ENCODE data around the gene EDC3. TPM values are rescaled to one million over a fixed set of nuclear protein-coding genes. Genes with fewer than 3 reads are reported as not detected.

The EDC3 gene
- total and polyA plus RNA-seq, 7 donors = 7.8 to 24.1 (median 19.6) TPM

DNA sequence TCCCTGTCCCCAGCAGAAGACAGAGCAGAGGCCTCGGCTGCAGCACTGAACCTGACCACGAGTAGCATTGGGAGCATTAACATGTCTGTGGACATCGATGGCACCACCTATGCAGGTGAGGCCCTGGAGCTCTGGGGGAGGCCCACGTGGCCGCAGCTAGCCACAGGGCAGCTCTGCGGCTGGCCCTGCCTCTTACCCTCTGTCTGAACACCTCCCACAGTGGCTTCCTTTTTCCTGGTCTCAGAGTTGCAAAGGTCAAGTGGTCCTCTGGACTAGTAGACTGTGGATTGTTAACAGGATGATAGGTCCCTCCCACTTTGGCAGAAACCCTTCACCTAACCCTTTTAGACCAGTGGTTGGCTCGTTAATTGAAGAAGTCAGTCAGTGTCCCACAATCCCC lies 102.7 kb downstream of the EDC3 start:
- TF ChIP-seq, protein P1, sequence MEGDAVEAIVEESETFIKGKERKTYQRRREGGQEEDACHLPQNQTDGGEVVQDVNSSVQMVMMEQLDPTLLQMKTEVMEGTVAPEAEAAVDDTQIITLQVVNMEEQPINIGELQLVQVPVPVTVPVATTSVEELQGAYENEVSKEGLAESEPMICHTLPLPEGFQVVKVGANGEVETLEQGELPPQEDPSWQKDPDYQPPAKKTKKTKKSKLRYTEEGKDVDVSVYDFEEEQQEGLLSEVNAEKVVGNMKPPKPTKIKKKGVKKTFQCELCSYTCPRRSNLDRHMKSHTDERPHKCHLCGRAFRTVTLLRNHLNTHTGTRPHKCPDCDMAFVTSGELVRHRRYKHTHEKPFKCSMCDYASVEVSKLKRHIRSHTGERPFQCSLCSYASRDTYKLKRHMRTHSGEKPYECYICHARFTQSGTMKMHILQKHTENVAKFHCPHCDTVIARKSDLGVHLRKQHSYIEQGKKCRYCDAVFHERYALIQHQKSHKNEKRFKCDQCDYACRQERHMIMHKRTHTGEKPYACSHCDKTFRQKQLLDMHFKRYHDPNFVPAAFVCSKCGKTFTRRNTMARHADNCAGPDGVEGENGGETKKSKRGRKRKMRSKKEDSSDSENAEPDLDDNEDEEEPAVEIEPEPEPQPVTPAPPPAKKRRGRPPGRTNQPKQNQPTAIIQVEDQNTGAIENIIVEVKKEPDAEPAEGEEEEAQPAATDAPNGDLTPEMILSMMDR (IDR thresholded peaks at IDR 0.05) = no peak
- H3K36me3 ChIP-seq (ENCODE audit: insufficient read depth in 1 of 2, low read depth in 1 of 2) = peaks cover 0 to 49% of the 10 kb centered on the region in 2 donors
- H3K27me3 ChIP-seq (ENCODE audit: insufficient read depth in 3 of 3, low read length in 2 of 3) = no peaks in the 10 kb centered on the region
- ATAC-seq (no peak), DNase-seq (no peak)
- no peak overlapping the region for H3K27ac ChIP-seq
- intact Hi-C loops (cut with DNase I) = no loop called here
- 88 to 91% (median 91%) methylated on average over 7 of the region's 7 CpGs for WGBS, 3 donors
- no peaks in the 10 kb centered on the region for H3K9me3 ChIP-seq
- H3K4me1 ChIP-seq = no peaks in the 10 kb centered on the region
- H3K4me3 ChIP-seq = no peak overlapping the region

DNA sequence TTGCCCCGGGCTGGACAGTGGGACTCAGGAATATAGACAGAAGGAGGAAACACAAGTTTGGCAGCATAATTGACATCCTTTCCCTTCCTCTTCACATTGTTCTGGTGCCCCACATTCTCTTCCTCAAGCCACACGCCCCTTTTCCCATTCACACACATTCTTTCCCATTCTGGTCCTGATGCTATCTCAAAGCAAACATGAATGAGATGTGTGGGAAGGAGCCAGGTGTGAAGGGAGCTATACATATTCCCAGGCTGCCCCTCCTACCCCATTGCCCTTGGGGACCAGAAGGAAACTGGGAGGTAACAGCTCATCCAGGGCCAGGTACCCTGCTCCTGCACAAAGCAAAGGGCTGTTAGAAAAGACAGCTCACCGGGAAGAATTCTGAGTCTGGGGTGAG lies 103.6 kb downstream of the EDC3 start:
- no peak for ATAC-seq
- Histone ChIP-seq H3K4me1 (no peaks in the 10 kb centered on the region), H3K9me3 (no peaks in the 10 kb centered on the region), H3K4me3 (no peak overlapping the region), H3K27me3 (ENCODE audit: insufficient read depth in 3 of 3, low read length in 2 of 3) (no peaks in the 10 kb centered on the region), H3K36me3 (ENCODE audit: insufficient read depth in 1 of 2, low read depth in 1 of 2) (peaks cover 0 to 49% of the 10 kb centered on the region in 2 donors), H3K27ac (no peak overlapping the region)
- intact Hi-C loops (cut with DNase I) = no loop called here
- 78 to 79% (median 78%) methylated on average over 3 of the region's 3 CpGs for WGBS, 3 donors
- DNase-seq = no peak
- TF ChIP-seq, protein P1 (IDR thresholded peaks at IDR 0.05) = no peak

DNA sequence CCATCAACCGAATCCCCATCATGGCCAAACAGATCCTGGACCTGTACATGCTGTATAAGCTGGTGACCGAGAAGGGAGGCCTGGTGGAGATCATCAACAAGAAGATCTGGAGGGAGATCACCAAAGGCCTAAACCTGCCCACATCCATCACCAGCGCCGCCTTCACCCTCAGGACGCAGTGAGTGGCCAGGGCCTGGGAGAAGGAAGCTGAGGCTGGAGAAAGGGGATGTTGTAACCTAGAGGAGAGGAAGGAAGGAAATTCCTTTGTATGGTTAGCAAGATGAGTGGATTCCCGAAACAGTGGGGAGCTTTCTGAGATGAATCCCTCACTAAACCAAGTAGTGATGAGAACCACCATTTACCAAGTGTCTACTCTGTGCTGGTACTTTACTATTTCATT lies 106.0 kb downstream of the EDC3 start:
- intact Hi-C loops (cut with DNase I) = loop anchor here in 1 of 2 donors (5.0 kb wide), 1 partner anchor 38 kb away; no protein-coding TSS in a partner anchor
- no peak overlapping the region for H3K4me3 ChIP-seq
- 88 to 90% (median 90%) methylated on average over 6 of the region's 6 CpGs for WGBS, 3 donors
- H3K27me3 ChIP-seq (ENCODE audit: insufficient read depth in 3 of 3, low read length in 2 of 3) = no peaks in the 10 kb centered on the region
- ATAC-seq (no peak), DNase-seq (no peak)
- H3K27ac ChIP-seq = no peak overlapping the region
- TF ChIP-seq, protein P1 (IDR thresholded peaks at IDR 0.05) = no peak
- no peaks in the 10 kb centered on the region for H3K4me1 ChIP-seq
- H3K9me3 ChIP-seq = no peaks in the 10 kb centered on the region
- peaks cover 0 to 46% of the 10 kb centered on the region in 2 donors for H3K36me3 ChIP-seq (ENCODE audit: insufficient read depth in 1 of 2, low read depth in 1 of 2)

DNA sequence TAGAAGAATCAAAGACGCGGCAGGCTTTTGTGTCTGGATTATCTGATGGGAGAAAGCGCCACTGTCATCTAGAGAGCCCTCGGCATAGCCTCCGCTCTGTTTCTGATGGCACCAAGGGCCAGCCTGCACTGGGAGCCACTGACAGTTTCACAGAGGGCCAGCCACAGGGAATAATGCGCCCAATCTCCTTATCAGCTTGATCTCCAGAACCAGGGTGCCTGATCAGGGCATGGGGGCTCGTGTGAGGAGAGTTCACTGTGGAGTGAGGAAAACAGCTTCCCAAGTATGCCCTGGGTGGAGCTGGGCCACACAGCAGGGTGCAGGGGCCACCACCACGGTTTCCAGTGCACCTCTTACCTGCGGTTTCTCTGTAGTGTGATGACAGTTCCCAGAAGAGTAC lies 110.0 kb downstream of the EDC3 start:
- DNase-seq (no peak), ATAC-seq (no peak)
- H3K36me3 ChIP-seq (ENCODE audit: insufficient read depth in 1 of 2, low read depth in 1 of 2) = peaks cover 0 to 16% of the 10 kb centered on the region in 2 donors
- no peaks in the 10 kb centered on the region for H3K27me3 ChIP-seq (ENCODE audit: insufficient read depth in 3 of 3, low read length in 2 of 3)
- 89 to 94% (median 93%) methylated on average over 9 of the region's 9 CpGs for WGBS, 3 donors
- H3K27ac ChIP-seq = no peak overlapping the region
- intact Hi-C loops (cut with DNase I) = loop anchor here in 1 of 2 donors (5.0 kb wide), 1 partner anchor 34 kb away; no protein-coding TSS in a partner anchor
- TF ChIP-seq, protein P1 (IDR thresholded peaks at IDR 0.05) = no peak
- H3K4me3 ChIP-seq = no peak overlapping the region
- H3K9me3 ChIP-seq = no peaks in the 10 kb centered on the region
- H3K4me1 ChIP-seq = no peaks in the 10 kb centered on the region

GRCh38 chr15:74585191-74585590 lies 110.6 kb downstream of the EDC3 start:
- DNase-seq (no peak), ATAC-seq (no peak)
- H3K4me3 ChIP-seq = no peak overlapping the region
- H3K9me3 ChIP-seq = no peaks in the 10 kb centered on the region
- peaks cover 0 to 9% of the 10 kb centered on the region in 2 donors for H3K36me3 ChIP-seq (ENCODE audit: insufficient read depth in 1 of 2, low read depth in 1 of 2)
- intact Hi-C loops (cut with DNase I) = loop anchor here in 1 of 2 donors (5.0 kb wide), 1 partner anchor 33 kb away; no protein-coding TSS in a partner anchor
- H3K27me3 ChIP-seq (ENCODE audit: insufficient read depth in 3 of 3, low read length in 2 of 3) = no peaks in the 10 kb centered on the region
- TF ChIP-seq, protein P1 (IDR thresholded peaks at IDR 0.05) = no peak
- no peaks in the 10 kb centered on the region for H3K4me1 ChIP-seq
- WGBS, 3 donors = 54 to 76% (median 64%) methylated on average over 3 of the region's 3 CpGs
- no peak overlapping the region for H3K27ac ChIP-seq

Measured in psoas muscle (tissue), 8 donors.